ENCODE results near the gene PPIL4. TPM values are rescaled to one million over a fixed set of nuclear protein-coding genes. Genes with fewer than 3 reads are reported as not detected.
"Not testable (repeated sequence)": the region's sequence is repeated elsewhere in the genome, so short reads cannot be mapped to it uniquely, and the experiment has no call there.

The PPIL4 gene
- total RNA-seq, 1 experiment from 2014 or later, result 16.9 TPM

GRCh38 chr6:149534742-149535141, 11.1 kb downstream of the PPIL4 start:
- DNase-seq (ENCODE audit: low read depth), result no peak

GRCh38 chr6:149529650-149530049, 16.2 kb downstream of the PPIL4 start:
- no peak for DNase-seq (ENCODE audit: low read depth)

GRCh38 chr6:149515494-149515893, 30.3 kb downstream of the PPIL4 start:
- no peak for DNase-seq (ENCODE audit: low read depth)

GRCh38 chr6:149513915-149514314, 31.9 kb downstream of the PPIL4 start:
- peak; percentile 0 for DNase-seq (ENCODE audit: low read depth)

- DNase-seq (ENCODE audit: low read depth), result no peak
These were observed 34.9 kb downstream of the PPIL4 start for GRCh38 chr6:149510793-149511512.

GRCh38 chr6:149508485-149508884, 37.4 kb downstream of the PPIL4 start:
- no peak for DNase-seq (ENCODE audit: low read depth)

- no peak for DNase-seq (ENCODE audit: low read depth)
These were observed 42.0 kb downstream of the PPIL4 start for GRCh38 chr6:149503872-149504271.

DNA sequence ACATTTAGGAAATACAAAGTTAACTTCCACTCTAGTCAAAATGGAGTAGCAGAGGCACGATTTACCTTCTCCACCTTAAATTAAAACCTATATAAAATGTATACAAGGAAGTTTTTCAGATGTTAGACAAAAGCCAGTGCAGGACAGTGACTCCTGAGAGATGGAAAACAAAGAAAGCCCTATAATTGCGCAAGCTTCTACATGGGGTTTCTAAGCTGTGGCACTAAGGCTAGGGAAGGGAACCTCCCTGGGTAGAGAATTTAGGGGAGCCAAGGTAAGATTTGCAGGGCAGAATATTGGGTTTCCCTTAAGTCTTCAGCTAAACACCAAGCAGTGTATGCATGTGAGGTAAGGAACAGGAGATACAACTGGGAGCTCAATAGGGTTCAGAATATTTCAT, 42.6 kb downstream of the PPIL4 start:
- DNase-seq (ENCODE audit: low read depth), result no peak

GRCh38 chr6:149501768-149502167, 44.1 kb downstream of the PPIL4 start:
- DNase-seq (ENCODE audit: low read depth), result no peak

DNA sequence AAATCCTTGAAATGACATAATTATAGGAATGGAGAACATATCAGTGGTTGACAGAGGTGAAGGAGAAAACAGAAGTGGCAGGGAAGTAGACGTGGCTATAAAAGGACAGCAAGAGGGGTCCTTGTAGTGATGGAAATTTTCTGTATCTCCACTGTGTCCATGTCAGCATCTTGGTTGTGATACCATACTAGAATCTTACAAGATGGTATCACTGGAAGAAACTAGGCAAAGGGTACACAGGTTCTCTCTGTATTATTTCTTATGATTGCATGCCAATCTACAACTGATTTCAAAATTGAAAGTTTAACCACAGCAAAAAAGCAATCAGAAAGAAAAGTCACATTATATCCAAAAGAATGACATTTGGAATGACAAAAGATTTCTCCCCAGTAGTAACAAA, 44.6 kb downstream of the PPIL4 start:
- no peak for DNase-seq (ENCODE audit: low read depth)

DNA sequence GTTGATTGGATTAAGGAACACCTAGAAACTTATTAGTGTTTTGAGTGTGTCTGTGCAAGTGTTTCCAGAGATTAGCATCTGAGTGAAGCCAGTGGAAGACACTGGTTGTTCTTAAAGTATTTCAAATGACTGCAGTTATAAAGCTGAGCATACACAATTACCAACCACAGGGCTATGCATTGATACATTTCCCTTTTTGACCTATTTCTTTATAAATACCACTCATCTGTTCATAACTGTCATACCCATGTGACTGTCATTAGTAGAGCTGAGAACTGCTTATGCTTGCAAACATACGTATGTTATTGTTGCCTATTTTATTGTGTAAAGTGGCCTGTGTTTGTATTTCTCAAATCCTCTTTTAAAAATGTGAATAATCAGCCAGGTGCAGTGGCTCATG, 45.7 kb downstream of the PPIL4 start:
- no peak for DNase-seq (ENCODE audit: low read depth)

DNA sequence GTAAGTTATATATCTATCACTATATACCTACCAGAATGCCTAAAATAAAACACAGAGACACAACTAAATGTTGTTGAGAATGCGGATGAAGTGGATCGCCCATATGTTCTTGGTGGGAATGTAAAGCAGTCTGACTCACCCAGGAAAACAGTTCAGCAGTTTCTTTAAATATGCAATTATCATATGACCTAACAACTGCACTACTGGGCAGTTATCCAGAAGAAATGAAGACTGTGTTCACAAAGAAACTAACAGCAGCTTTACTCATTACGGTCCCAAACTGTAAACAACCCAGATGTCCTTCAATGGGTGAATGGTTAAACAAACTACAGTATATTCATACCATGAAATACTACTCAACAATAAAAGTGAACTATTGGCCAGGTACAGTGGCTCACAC, 46.8 kb downstream of the PPIL4 start:
- DNase-seq (ENCODE audit: low read depth), result peak; percentile 73

GRCh38 chr6:149497365-149497764, 48.5 kb downstream of the PPIL4 start:
- no peak for DNase-seq (ENCODE audit: low read depth)

- not testable (repeated sequence) for DNase-seq (ENCODE audit: low read depth)
These were observed 49.2 kb downstream of the PPIL4 start for GRCh38 chr6:149496597-149496996.

DNA sequence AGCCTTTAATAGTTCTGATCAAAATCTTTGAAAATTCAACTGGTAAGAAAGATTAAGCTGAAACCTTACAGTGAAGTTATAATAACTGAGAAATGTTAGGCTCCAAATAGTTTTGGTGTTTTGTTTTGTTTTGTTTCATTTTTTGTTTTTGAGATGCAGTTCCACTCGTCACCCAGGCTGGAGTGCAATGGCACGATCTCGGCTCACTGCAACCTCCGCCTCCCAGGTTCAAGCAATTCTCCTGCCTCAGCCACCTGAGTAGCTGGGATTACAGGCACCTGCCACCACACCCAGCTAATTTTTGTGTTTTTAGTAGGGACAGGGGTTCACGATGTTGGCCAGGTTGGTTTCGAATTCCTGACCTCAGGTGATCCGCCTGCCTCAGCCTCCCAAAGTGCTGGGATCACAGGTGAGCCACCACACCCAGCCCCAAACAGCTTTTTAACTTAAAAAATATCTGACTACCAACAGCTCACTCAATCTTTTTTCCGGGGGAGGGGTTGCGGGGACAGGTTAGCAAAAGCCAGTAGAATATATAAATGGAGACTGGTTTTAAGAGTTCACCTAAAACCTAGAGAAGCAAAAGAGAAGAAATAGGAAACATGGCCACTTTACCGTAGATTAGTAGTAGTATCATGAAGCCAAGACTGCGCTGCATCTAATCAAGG, 50.4 kb downstream of the PPIL4 start:
- not testable (repeated sequence) for DNase-seq (ENCODE audit: low read depth)

- DNase-seq (ENCODE audit: low read depth), result not testable (repeated sequence)
These were observed 51.0 kb downstream of the PPIL4 start for GRCh38 chr6:149494810-149495209.

GRCh38 chr6:149493761-149494320, 52.0 kb downstream of the PPIL4 start:
- no peak for DNase-seq (ENCODE audit: low read depth)

GRCh38 chr6:149492798-149493343, 53.0 kb downstream of the PPIL4 start:
- no peak for DNase-seq (ENCODE audit: low read depth)

- DNase-seq (ENCODE audit: low read depth), result no peak
These were observed 55.9 kb downstream of the PPIL4 start for GRCh38 chr6:149489967-149490366.

GRCh38 chr6:149488815-149489214, 57.0 kb downstream of the PPIL4 start:
- DNase-seq (ENCODE audit: low read depth), result no peak

DNA sequence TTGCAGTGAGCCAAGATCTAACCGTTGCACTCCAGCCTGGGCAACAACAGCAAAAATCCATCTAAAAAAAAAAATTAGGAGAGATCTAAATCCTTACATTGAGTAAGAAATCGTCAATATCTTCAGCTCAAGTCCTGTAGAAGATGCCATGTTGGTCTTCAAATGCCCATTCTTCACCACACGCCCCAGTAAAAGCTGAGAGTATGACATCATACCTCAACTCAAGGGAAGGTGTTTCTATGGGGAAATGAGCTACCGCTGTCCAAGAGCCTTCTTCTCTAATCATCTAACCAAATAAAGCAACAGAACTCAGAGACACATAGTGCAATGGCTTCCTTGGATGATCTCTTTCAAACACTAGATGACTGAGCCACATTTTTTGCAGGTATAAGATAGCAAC, 58.5 kb downstream of the PPIL4 start:
- DNase-seq (ENCODE audit: low read depth), result no peak
